GM23248 (cell line): ENCODE measurements around the gene GPR68. TPM values are rescaled to one million over a fixed set of nuclear protein-coding genes. Genes with fewer than 3 reads are reported as not detected.

ENCODE experiments used
- DNase-seq: peaks from one replicate; pipeline ENCODE4 v3.0.0-alpha.2; 2015
- H2AFZ ChIP-seq: fragments of 200-600 bp; sonication (generic); 2 replicates; pipeline ENCODE4 v1.6.1; 2016; ENCODE audit warnings: antibody characterized with exemption
- H3F3A ChIP-seq: fragments of 200-600 bp; sonication (generic); 2 replicates; pipeline ENCODE4 v1.6.1; 2016; ENCODE audit warnings: mild to moderate bottlenecking, antibody characterized with exemption, mixed run types; ENCODE audit not compliant: insufficient read depth
- H3K27ac ChIP-seq: fragments of 200-600 bp; sonication (generic); 2 replicates; pipeline ENCODE4 v1.5.1; 2016; ENCODE audit warnings: mild to moderate bottlenecking
- H3K27me3 ChIP-seq: fragments of 200-600 bp; sonication (generic); replicated peaks from 2 replicates; pipeline ENCODE4 v1.6.1; 2016; ENCODE audit warnings: mild to moderate bottlenecking; ENCODE audit not compliant: insufficient read depth
- H3K36me3 ChIP-seq: fragments of 200-600 bp; sonication (generic); 2 replicates; pipeline ENCODE4 v1.6.1; 2016; ENCODE audit warnings: low read depth, mild to moderate bottlenecking
- H3K4me1 ChIP-seq: fragments of 200-600 bp; sonication (generic); 2 replicates; pipeline ENCODE4 v1.6.1; 2016; ENCODE audit warnings: mild to moderate bottlenecking; ENCODE audit not compliant: insufficient read depth
- H3K4me2 ChIP-seq: fragments of 200-600 bp; sonication (generic); one replicate; pipeline ENCODE4 v1.6.1; 2016; ENCODE audit warnings: mild to moderate bottlenecking; ENCODE audit not compliant: unreplicated experiment
- H3K4me3 ChIP-seq: fragments of 200-600 bp; sonication (generic); 2 replicates; pipeline ENCODE4 v1.5.1; 2016; ENCODE audit warnings: mild to moderate bottlenecking
- H3K79me2 ChIP-seq: fragments of 200-600 bp; sonication (generic); 2 replicates; pipeline ENCODE4 v1.6.1; 2016; ENCODE audit warnings: mild to moderate bottlenecking; ENCODE audit not compliant: insufficient read depth
- H3K9ac ChIP-seq: fragments of 200-600 bp; sonication (generic); 2 replicates; pipeline ENCODE4 v1.6.1; 2016; ENCODE audit warnings: mild to moderate bottlenecking
- H3K9me2 ChIP-seq: fragments of 200-600 bp; sonication (generic); 2 replicates; pipeline ENCODE4 v1.6.1; 2016; ENCODE audit warnings: mixed run types, mild to moderate bottlenecking, moderate library complexity; ENCODE audit not compliant: insufficient read depth
- H3K9me3 ChIP-seq: fragments of 200-600 bp; sonication (generic); one replicate; pipeline ENCODE4 v1.6.1; 2017; ENCODE audit warnings: low read depth
- H4K20me1 ChIP-seq: fragments of 200-600 bp; sonication (generic); 2 replicates; pipeline ENCODE4 v1.6.0; 2016; ENCODE audit not compliant: insufficient read depth
- EZH2 ChIP-seq: fragments of 200-600 bp; sonication (generic); IDR thresholded peaks from 2 replicates; pipeline ENCODE4 v1.6.1; 2018; ENCODE audit warnings: antibody characterized with exemption, mild to moderate bottlenecking; ENCODE audit not compliant: insufficient read depth, poor library complexity, severe bottlenecking
- EZH2phosphoT487 ChIP-seq: fragments of 200-600 bp; sonication (generic); IDR thresholded peaks from 2 replicates; pipeline ENCODE4 v1.6.1; 2018; ENCODE audit warnings: antibody characterized with exemption, moderate library complexity, mild to moderate bottlenecking, low read depth; ENCODE audit not compliant: insufficient read depth
- WGBS, 2 experiments: methylation state at CpG; one replicate each; pipeline ENCODE4 v1.1.6; 2015 to 2017; ENCODE audit warnings: low lambda C conversion rate in 2 of 2, low coverage in 1 of 2; ENCODE audit errors: missing lambda C conversion rate in 2 of 2; 5-methylcytosine and 5-hydroxymethylcytosine counted together
- in situ Hi-C: fragments of 300-500 bp; cut with MboI; formaldehyde crosslinking; loops from 2 replicates; pipeline ENCODE4 v1.15.0; 2020
- polyA plus RNA-seq: library from polyadenylated mRNA; unstranded; fragments of >200 nt; fragmentation: Nextera tagmentation; extraction: Ambion mirVana; gene quantifications from 2 replicates; pipeline ENCODE4 v1.2.1, GENCODE V29; 2016
- total RNA-seq: library from RNA; depleted of rRNA; stranded (reverse); fragments of >200 nt; shearing (Covaris generic); gene quantifications from 2 replicates; pipeline ENCODE4 v1.2.3, GENCODE V29; 2014

GPR68 gene
- total and polyA plus RNA-seq, 2 experiments from 2014 or later: 5.1 to 8.6 TPM

DNA sequence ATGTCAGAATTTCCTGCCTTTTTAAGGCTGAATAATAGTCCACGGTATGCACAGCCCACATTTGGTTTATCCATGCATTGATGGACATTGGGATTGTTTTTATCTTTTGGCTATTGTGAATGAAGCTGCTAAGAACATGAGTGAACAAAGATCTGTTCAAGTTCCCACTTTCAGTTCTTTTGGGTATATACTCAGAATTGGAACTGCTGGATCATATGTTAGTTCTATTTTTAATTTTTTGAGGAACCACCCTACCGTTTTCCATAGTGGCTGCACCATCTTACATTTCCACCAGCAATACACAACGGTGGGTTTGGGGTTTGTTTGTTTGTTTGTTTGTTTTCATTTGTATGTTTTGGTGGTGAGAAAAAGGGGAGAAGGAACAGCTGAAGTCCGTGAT is 6.4 kb downstream of the GPR68 start:
- no peak for TF ChIP-seq EZH2phosphoT487
- TF ChIP-seq EZH2: no peak
- Histone ChIP-seq H3K36me3 (no peaks in the 10 kb centered on the region), H3K4me1 (peaks cover 19% of the 10 kb centered on the region), H3K4me2 (no peak overlapping the region), H3F3A (peaks cover 15% of the 10 kb centered on the region), H3K9me2 (no peaks in the 10 kb centered on the region), H3K9ac (no peak overlapping the region), H3K9me3 (no peaks in the 10 kb centered on the region), H3K79me2 (peaks cover 50% of the 10 kb centered on the region), H3K27me3 (no peaks in the 10 kb centered on the region), H2AFZ (no peak overlapping the region), H3K27ac (peak overlapping the region; percentile 87; the same call in 1 of the 2 replicates), H4K20me1 (no peaks in the 10 kb centered on the region), H3K4me3 (no peak overlapping the region)
- DNase-seq: no peak
- in situ Hi-C loops: no loop called here
- 68 to 72% methylated on average over 4 of the region's 4 CpGs for WGBS, 2 experiments

DNA sequence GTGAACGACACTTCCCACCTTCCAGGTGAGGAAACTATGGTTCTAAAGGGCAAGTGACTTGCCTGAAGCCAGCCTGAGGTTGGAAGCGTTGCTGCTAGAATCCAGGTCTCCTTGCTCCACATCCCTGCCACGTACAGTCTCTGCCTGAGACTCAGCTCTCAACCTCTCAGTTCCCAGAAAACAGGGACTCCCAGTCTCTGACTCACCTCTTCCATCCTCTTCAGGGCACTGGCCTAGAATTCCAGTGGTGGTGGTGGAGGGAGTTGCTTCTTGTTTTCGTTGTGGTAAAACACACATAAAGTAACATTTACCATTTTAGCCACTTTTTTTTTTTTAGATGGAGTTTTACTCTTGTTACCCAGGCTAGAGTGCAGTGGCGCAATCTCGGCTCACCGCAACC is 7.3 kb downstream of the GPR68 start:
- peak overlapping the region; percentile 65 for H3K9ac ChIP-seq
- TF ChIP-seq EZH2 (no peak), EZH2phosphoT487 (no peak)
- H3K9me2 ChIP-seq: no peaks in the 10 kb centered on the region
- 66 to 67% methylated on average over 7 of the region's 7 CpGs for WGBS, 2 experiments
- H3K36me3 ChIP-seq: no peaks in the 10 kb centered on the region
- H3F3A ChIP-seq: peaks cover 12% of the 10 kb centered on the region
- H2AFZ ChIP-seq: no peak overlapping the region
- peaks cover 47% of the 10 kb centered on the region for H3K79me2 ChIP-seq
- no peaks in the 10 kb centered on the region for H3K9me3 ChIP-seq
- H3K27ac ChIP-seq: peak overlapping the region; percentile 87
- H3K4me2 ChIP-seq: no peak overlapping the region
- H3K4me1 ChIP-seq: peaks cover 14% of the 10 kb centered on the region
- no peaks in the 10 kb centered on the region for H3K27me3 ChIP-seq
- no peaks in the 10 kb centered on the region for H4K20me1 ChIP-seq
- H3K4me3 ChIP-seq: no peak overlapping the region
- DNase-seq: peak; percentile 92
- in situ Hi-C loops: no loop called here

DNA sequence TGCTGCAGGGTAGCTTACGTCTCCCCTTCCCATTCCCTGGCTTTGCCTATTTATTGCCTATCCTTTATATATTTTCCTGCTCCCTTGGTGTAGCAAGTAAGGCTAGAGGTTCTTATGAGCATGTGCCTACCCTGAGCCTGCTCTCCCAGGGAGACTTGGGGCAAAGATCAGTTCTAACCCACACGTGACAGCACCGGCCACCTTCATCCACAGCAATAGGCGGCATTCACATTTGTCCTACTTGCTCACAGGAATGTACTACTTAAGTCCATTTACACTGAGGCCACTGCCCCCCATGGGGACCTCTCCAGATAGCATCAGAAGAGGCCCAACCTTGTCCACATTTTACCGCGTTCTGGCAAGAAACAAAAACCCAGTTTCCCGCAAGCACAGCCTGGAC is 8.7 kb downstream of the GPR68 start:
- no peaks in the 10 kb centered on the region for H3K9me3 ChIP-seq
- H3F3A ChIP-seq: peaks cover 26% of the 10 kb centered on the region
- in situ Hi-C loops: no loop called here
- no peak for DNase-seq
- H3K27me3 ChIP-seq: no peaks in the 10 kb centered on the region
- H3K4me1 ChIP-seq: peaks cover 26% of the 10 kb centered on the region
- no peaks in the 10 kb centered on the region for H3K36me3 ChIP-seq
- TF ChIP-seq EZH2phosphoT487: no peak
- no peak overlapping the region for H3K27ac ChIP-seq
- no peak overlapping the region for H3K9ac ChIP-seq
- no peaks in the 10 kb centered on the region for H4K20me1 ChIP-seq
- H3K4me3 ChIP-seq: no peak overlapping the region
- no peak overlapping the region for H2AFZ ChIP-seq
- peaks cover 33% of the 10 kb centered on the region for H3K79me2 ChIP-seq
- H3K9me2 ChIP-seq: no peaks in the 10 kb centered on the region
- H3K4me2 ChIP-seq: no peak overlapping the region
- WGBS, 2 experiments: 93% methylated on average over 7 of the region's 7 CpGs

DNA sequence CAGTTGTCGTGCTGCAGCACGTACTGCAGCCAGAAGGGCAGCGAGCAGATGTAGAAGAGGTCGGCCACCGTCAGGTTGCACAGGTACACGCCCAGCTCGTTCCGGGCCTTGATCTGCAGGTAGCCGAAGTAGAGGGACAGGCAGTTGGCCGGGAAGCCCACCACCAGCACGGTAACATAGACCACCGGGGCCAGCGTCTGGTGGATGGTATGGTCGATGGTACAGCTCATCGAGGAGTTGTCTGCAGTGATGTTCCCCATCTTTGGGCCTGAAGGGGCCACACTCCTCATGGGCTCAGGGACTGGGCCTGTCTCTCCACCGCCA is 9.8 kb downstream of the GPR68 start:
- no peaks in the 10 kb centered on the region for H3K36me3 ChIP-seq
- TF ChIP-seq EZH2phosphoT487: no peak
- TF ChIP-seq EZH2: no peak
- no peaks in the 10 kb centered on the region for H3K9me2 ChIP-seq
- no peak for DNase-seq
- in situ Hi-C loops: no loop called here
- no peaks in the 10 kb centered on the region for H3K27me3 ChIP-seq
- H3K4me2 ChIP-seq: no peak overlapping the region
- no peaks in the 10 kb centered on the region for H3K9me3 ChIP-seq
- peaks cover 24% of the 10 kb centered on the region for H3K79me2 ChIP-seq
- 95 to 99% methylated on average over 16 of the region's 16 CpGs for WGBS, 2 experiments
- peaks cover 36% of the 10 kb centered on the region for H3K4me1 ChIP-seq
- no peak overlapping the region for H3K4me3 ChIP-seq
- no peak overlapping the region for H2AFZ ChIP-seq
- H3F3A ChIP-seq: peaks cover 37% of the 10 kb centered on the region
- no peak overlapping the region for H3K27ac ChIP-seq
- no peak overlapping the region for H3K9ac ChIP-seq
- H4K20me1 ChIP-seq: no peaks in the 10 kb centered on the region
